DOHH2 (cell line): ENCODE measurements around the gene FAM168B.

Experiments
- EZH2phosphoT487 ChIP-seq: fragments of 200-600 bp; sonication (generic); IDR thresholded peaks from 2 replicates; pipeline ENCODE4 v1.6.1; 2017; ENCODE audit warnings: borderline replicate concordance, mild to moderate bottlenecking, antibody characterized with exemption, low read length, moderate library complexity, mixed read lengths
- TF ChIP-seq, protein P1 (sequence below): fragments of 200-600 bp; sonication (generic); IDR thresholded peaks from one replicate; pipeline ENCODE4 v1.5.1; 2014; ENCODE audit warnings: antibody characterized with exemption, mild to moderate bottlenecking, low read depth, low read length; ENCODE audit not compliant: poor library complexity, severe bottlenecking

DNA sequence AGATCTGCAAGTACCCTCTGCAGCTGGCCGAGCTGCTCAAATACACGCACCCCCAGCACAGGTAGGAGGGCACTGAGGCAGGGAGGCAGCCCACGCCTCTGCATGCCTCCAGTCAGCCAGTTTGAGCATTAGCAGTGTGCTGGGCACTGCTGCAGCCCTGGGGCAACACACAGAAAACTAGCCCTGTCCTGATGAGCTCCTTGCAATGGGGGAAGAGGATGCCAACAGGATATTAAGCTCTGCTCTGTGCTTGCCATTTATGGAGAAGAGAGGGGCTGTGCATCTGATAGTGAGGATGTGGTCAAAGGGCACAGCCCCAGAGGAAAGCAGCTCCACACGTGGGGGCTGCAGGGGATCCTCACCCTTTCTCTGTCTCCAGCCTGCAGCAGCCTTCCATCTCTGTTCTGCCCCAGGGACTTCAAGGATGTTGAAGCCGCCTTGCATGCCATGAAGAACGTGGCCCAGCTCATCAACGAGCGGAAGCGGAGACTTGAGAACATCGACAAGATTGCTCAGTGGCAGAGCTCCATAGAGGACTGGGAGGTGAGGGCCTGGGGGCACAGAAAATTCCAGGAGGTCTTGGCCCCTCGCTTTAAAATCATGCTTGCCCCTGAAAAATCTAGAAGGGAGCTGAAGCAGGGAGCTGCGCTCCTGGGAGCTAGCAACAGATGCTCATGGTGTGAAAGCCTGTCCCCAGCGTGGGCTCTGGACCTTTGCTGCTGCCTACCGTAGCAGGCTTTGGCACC, 51.7 kb downstream of the FAM168B start:
- TF ChIP-seq, protein P1, sequence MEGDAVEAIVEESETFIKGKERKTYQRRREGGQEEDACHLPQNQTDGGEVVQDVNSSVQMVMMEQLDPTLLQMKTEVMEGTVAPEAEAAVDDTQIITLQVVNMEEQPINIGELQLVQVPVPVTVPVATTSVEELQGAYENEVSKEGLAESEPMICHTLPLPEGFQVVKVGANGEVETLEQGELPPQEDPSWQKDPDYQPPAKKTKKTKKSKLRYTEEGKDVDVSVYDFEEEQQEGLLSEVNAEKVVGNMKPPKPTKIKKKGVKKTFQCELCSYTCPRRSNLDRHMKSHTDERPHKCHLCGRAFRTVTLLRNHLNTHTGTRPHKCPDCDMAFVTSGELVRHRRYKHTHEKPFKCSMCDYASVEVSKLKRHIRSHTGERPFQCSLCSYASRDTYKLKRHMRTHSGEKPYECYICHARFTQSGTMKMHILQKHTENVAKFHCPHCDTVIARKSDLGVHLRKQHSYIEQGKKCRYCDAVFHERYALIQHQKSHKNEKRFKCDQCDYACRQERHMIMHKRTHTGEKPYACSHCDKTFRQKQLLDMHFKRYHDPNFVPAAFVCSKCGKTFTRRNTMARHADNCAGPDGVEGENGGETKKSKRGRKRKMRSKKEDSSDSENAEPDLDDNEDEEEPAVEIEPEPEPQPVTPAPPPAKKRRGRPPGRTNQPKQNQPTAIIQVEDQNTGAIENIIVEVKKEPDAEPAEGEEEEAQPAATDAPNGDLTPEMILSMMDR = no peak
- TF ChIP-seq EZH2phosphoT487 = no peak
